Astrocyte of the cerebellum (primary cell): ENCODE results near the gene FKBP2.

Experiments
- DNase-seq: peaks from one replicate; pipeline ENCODE4 v3.0.0-alpha.2; 2011; ENCODE audit warnings: low read depth
- H3K4me3 ChIP-seq: 2 replicates; pipeline ENCODE4 v1.5.1; 2011; ENCODE audit warnings: mild to moderate bottlenecking, low read depth, low read length, moderate library complexity
- CTCF ChIP-seq: IDR thresholded peaks from 2 replicates; pipeline ENCODE4 v1.5.1; 2012; ENCODE audit warnings: low read length, low read depth, moderate library complexity, mild to moderate bottlenecking; ENCODE audit errors: missing control alignments
- in situ Hi-C: cut with HindIII; loops from 2 replicates; pipeline ENCODE4 v1.10.0; 2017; ENCODE audit warnings: low sequenced_read_pairs

FKBP2 gene

GRCh38 chr11:64223001-64223651 is 17.8 kb upstream of the FKBP2 start:
- DNase-seq, result no peak
- no peak overlapping the region for H3K4me3 ChIP-seq
- in situ Hi-C loops, result loop anchor here (25.0 kb wide), 1 partner anchor 414 kb away; no protein-coding TSS in a partner anchor
- no peak for TF ChIP-seq CTCF

- no peak for TF ChIP-seq CTCF
- in situ Hi-C loops, result loop anchor here (25.0 kb wide), 1 partner anchor 413 kb away; no protein-coding TSS in a partner anchor
- DNase-seq, result no peak
- no peak overlapping the region for H3K4me3 ChIP-seq
These were observed 16.6 kb upstream of the FKBP2 start for GRCh38 chr11:64224151-64224890.

GRCh38 chr11:64224891-64225607 is 15.8 kb upstream of the FKBP2 start:
- in situ Hi-C loops, result loop anchor here (25.0 kb wide), 1 partner anchor 412 kb away; no protein-coding TSS in a partner anchor
- peak overlapping the region; percentile 61 for H3K4me3 ChIP-seq

GRCh38 chr11:64225608-64226506 is 15.0 kb upstream of the FKBP2 start, which contains the start of the genes NUDT22 and TRPT1:
Gene NUDT22 (plus strand): TSS chr11:64226274. CDS start chr11:64226653, 379 bp downstream.
Gene TRPT1 (minus strand): TSS chr11:64226186. CDS start chr11:64225860, 326 bp downstream.
- TF ChIP-seq CTCF, result peak; percentile 37
- in situ Hi-C loops, result no loop called here
- DNase-seq, result no peak
- H3K4me3 ChIP-seq, result peak within 1 kb of the TSS; percentile 61

More at GRCh38 chr11:64224891-64225607, 15.8 kb upstream of the FKBP2 start:
- no peak for TF ChIP-seq CTCF
- no peak for DNase-seq

GRCh38 chr11:64226507-64227051 is 14.3 kb upstream of the FKBP2 start:
- DNase-seq, result no peak
- no peak for TF ChIP-seq CTCF
- in situ Hi-C loops, result no loop called here
- peak overlapping the region; percentile 61 for H3K4me3 ChIP-seq
